GM23248 (cell line): ENCODE data around the gene UBN2. TPM values are rescaled to one million over a fixed set of nuclear protein-coding genes. Genes with fewer than 3 reads are reported as not detected.
"Not testable (repeated sequence)": the region's sequence is repeated elsewhere in the genome, so short reads cannot be mapped to it uniquely, and the experiment has no call there.

Experiments used
- DNase-seq: peaks from one replicate; pipeline ENCODE4 v3.0.0-alpha.2; 2015
- H2AFZ ChIP-seq: fragments of 200-600 bp; sonication (generic); 2 replicates; pipeline ENCODE4 v1.6.1; 2016; ENCODE audit warnings: antibody characterized with exemption
- H3F3A ChIP-seq: fragments of 200-600 bp; sonication (generic); 2 replicates; pipeline ENCODE4 v1.6.1; 2016; ENCODE audit warnings: mild to moderate bottlenecking, antibody characterized with exemption, mixed run types; ENCODE audit not compliant: insufficient read depth
- H3K27ac ChIP-seq: fragments of 200-600 bp; sonication (generic); 2 replicates; pipeline ENCODE4 v1.5.1; 2016; ENCODE audit warnings: mild to moderate bottlenecking
- H3K27me3 ChIP-seq: fragments of 200-600 bp; sonication (generic); replicated peaks from 2 replicates; pipeline ENCODE4 v1.6.1; 2016; ENCODE audit warnings: mild to moderate bottlenecking; ENCODE audit not compliant: insufficient read depth
- H3K36me3 ChIP-seq: fragments of 200-600 bp; sonication (generic); 2 replicates; pipeline ENCODE4 v1.6.1; 2016; ENCODE audit warnings: low read depth, mild to moderate bottlenecking
- H3K4me1 ChIP-seq: fragments of 200-600 bp; sonication (generic); 2 replicates; pipeline ENCODE4 v1.6.1; 2016; ENCODE audit warnings: mild to moderate bottlenecking; ENCODE audit not compliant: insufficient read depth
- H3K4me2 ChIP-seq: fragments of 200-600 bp; sonication (generic); one replicate; pipeline ENCODE4 v1.6.1; 2016; ENCODE audit warnings: mild to moderate bottlenecking; ENCODE audit not compliant: unreplicated experiment
- H3K4me3 ChIP-seq: fragments of 200-600 bp; sonication (generic); 2 replicates; pipeline ENCODE4 v1.5.1; 2016; ENCODE audit warnings: mild to moderate bottlenecking
- H3K79me2 ChIP-seq: fragments of 200-600 bp; sonication (generic); 2 replicates; pipeline ENCODE4 v1.6.1; 2016; ENCODE audit warnings: mild to moderate bottlenecking; ENCODE audit not compliant: insufficient read depth
- H3K9ac ChIP-seq: fragments of 200-600 bp; sonication (generic); 2 replicates; pipeline ENCODE4 v1.6.1; 2016; ENCODE audit warnings: mild to moderate bottlenecking
- H3K9me2 ChIP-seq: fragments of 200-600 bp; sonication (generic); 2 replicates; pipeline ENCODE4 v1.6.1; 2016; ENCODE audit warnings: mixed run types, mild to moderate bottlenecking, moderate library complexity; ENCODE audit not compliant: insufficient read depth
- H3K9me3 ChIP-seq: fragments of 200-600 bp; sonication (generic); one replicate; pipeline ENCODE4 v1.6.1; 2017; ENCODE audit warnings: low read depth
- H4K20me1 ChIP-seq: fragments of 200-600 bp; sonication (generic); 2 replicates; pipeline ENCODE4 v1.6.0; 2016; ENCODE audit not compliant: insufficient read depth
- EZH2 ChIP-seq: fragments of 200-600 bp; sonication (generic); IDR thresholded peaks from 2 replicates; pipeline ENCODE4 v1.6.1; 2018; ENCODE audit warnings: antibody characterized with exemption, mild to moderate bottlenecking; ENCODE audit not compliant: insufficient read depth, poor library complexity, severe bottlenecking
- EZH2phosphoT487 ChIP-seq: fragments of 200-600 bp; sonication (generic); IDR thresholded peaks from 2 replicates; pipeline ENCODE4 v1.6.1; 2018; ENCODE audit warnings: antibody characterized with exemption, moderate library complexity, mild to moderate bottlenecking, low read depth; ENCODE audit not compliant: insufficient read depth
- WGBS, 2 experiments: methylation state at CpG; one replicate each; pipeline ENCODE4 v1.1.6; 2015 to 2017; ENCODE audit warnings: low lambda C conversion rate in 2 of 2, low coverage in 1 of 2; ENCODE audit errors: missing lambda C conversion rate in 2 of 2; 5-methylcytosine and 5-hydroxymethylcytosine counted together
- in situ Hi-C: fragments of 300-500 bp; cut with MboI; formaldehyde crosslinking; loops from 2 replicates; pipeline ENCODE4 v1.15.0; 2020
- polyA plus RNA-seq: library from polyadenylated mRNA; unstranded; fragments of >200 nt; fragmentation: Nextera tagmentation; extraction: Ambion mirVana; gene quantifications from 2 replicates; pipeline ENCODE4 v1.2.1, GENCODE V29; 2016
- total RNA-seq: library from RNA; depleted of rRNA; stranded (reverse); fragments of >200 nt; shearing (Covaris generic); gene quantifications from 2 replicates; pipeline ENCODE4 v1.2.3, GENCODE V29; 2014

Gene UBN2
- total and polyA plus RNA-seq, 2 experiments from 2014 or later = 1.0 to 3.2 TPM

DNA sequence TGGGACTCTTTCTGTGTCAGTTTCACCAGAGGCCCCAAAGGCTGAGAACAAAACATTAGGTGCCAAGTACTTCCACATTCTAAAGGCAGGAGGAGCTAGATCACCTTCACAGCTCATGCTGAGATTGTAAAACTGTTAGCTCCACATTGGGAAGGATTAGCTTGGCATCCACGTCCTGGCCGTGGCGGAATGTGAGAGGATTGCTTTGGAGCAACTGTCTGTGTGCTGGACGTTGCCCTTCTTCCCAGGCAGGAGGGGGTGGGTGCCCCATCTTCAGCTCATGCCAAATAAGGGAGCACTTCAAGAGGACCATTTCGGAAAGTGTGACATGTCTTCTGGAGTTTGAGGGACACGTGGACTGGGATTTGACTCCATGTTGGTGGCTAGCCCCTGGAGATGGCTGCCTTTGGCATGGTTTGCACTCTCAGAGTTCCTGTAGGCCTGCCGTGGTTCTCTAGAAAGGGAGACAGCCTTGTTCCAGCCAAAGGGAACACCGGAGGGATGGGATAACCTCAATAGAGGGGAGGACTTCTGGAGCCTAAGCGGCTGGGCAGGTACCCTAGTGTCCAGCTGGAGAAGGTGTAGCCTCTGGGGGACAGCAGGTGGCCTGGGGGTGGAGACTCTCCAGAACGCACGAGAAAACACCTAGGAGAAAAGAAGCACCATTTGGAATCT lies 90.2 kb downstream of the UBN2 start:
- H3K27ac ChIP-seq = no peak overlapping the region
- DNase-seq = peak; percentile 53
- no peaks in the 10 kb centered on the region for H3K9me2 ChIP-seq
- H3F3A ChIP-seq = no peaks in the 10 kb centered on the region
- 0 out of 2 replicates have a peak overlapping the region, but pooled peaks have one; percentile 38 for H2AFZ ChIP-seq
- H3K27me3 ChIP-seq = no peaks in the 10 kb centered on the region
- no peak overlapping the region for H3K9ac ChIP-seq
- WGBS, 2 experiments = 45 to 50% methylated on average over 11 of the region's 11 CpGs
- H3K4me1 ChIP-seq = no peaks in the 10 kb centered on the region
- H3K36me3 ChIP-seq = no peaks in the 10 kb centered on the region
- H4K20me1 ChIP-seq = no peaks in the 10 kb centered on the region
- no peak for TF ChIP-seq EZH2phosphoT487
- no peak for TF ChIP-seq EZH2
- in situ Hi-C loops = no loop called here
- no peak overlapping the region for H3K4me2 ChIP-seq
- no peaks in the 10 kb centered on the region for H3K79me2 ChIP-seq
- H3K9me3 ChIP-seq = no peaks in the 10 kb centered on the region
- no peak overlapping the region for H3K4me3 ChIP-seq

- H3K9me2 ChIP-seq, DNase-seq, in situ Hi-C loops, H3K36me3 ChIP-seq, H4K20me1 ChIP-seq, H3K9me3 ChIP-seq, H3K4me1 ChIP-seq, H3K27me3 ChIP-seq, H3K4me2 ChIP-seq, H3K4me3 ChIP-seq, H3K27ac ChIP-seq, H2AFZ ChIP-seq, H3K9ac ChIP-seq, H3K79me2 ChIP-seq: not testable (repeated sequence)
- H3F3A ChIP-seq = peaks cover 12% of the 10 kb centered on the region; the same call in 1 of the 2 replicates
- 88 to 90% methylated on average over 11 of the region's 11 CpGs for WGBS, 2 experiments
These were observed 93.7 kb downstream of the UBN2 start for GRCh38 chr7:139324709-139325108.

DNA sequence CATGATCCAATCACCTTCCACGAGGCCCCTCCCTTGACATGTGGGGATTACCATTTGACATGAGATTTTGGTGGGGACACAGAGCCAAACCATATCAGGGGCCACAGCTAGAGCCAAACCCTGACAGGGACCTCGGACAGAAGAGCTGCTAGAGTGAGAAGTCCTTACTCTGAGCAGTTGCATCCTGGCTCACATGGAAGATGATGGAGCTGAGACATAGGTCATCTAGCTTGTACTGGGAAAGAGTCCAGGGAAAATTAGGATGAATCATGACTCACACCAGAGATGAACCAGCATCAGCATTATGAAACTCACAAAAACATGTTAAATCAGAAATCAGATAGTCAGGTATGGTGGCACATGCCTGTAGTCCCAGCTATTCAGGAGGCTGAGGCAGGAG lies 97.3 kb downstream of the UBN2 start:
- no peaks in the 10 kb centered on the region for H3K4me1 ChIP-seq
- no peak overlapping the region for H2AFZ ChIP-seq
- 0 out of 2 replicates have a peak overlapping the region, but pooled peaks have one; percentile 27 for H3K27ac ChIP-seq
- WGBS, 2 experiments = 50 to 52% methylated on average over 2 of the region's 2 CpGs
- no peaks in the 10 kb centered on the region for H3K79me2 ChIP-seq
- H3K9ac ChIP-seq = no peak overlapping the region
- no peak overlapping the region for H3K4me2 ChIP-seq
- in situ Hi-C loops = no loop called here
- H4K20me1 ChIP-seq = no peaks in the 10 kb centered on the region
- no peaks in the 10 kb centered on the region for H3K9me3 ChIP-seq
- no peak overlapping the region for H3K4me3 ChIP-seq
- peaks cover 12% of the 10 kb centered on the region; the same call in 1 of the 2 replicates for H3F3A ChIP-seq
- no peaks in the 10 kb centered on the region for H3K36me3 ChIP-seq
- TF ChIP-seq EZH2 = no peak
- TF ChIP-seq EZH2phosphoT487 = no peak
- DNase-seq = peak; percentile 91
- H3K27me3 ChIP-seq = no peaks in the 10 kb centered on the region
- H3K9me2 ChIP-seq = no peaks in the 10 kb centered on the region

GRCh38 chr7:139329119-139329518 lies 98.1 kb downstream of the UBN2 start:
- whole genome bisulfite sequencing, 2 experiments = 42 to 44% methylated on average over 2 of the region's 2 CpGs
- DNase-seq = no peak
- H3F3A ChIP-seq = peaks cover 12% of the 10 kb centered on the region; the same call in 1 of the 2 replicates
- no peaks in the 10 kb centered on the region for H3K27me3 ChIP-seq
- no peak overlapping the region for H3K4me2 ChIP-seq
- H3K4me3 ChIP-seq = no peak overlapping the region
- H3K36me3 ChIP-seq = no peaks in the 10 kb centered on the region
- H3K9me2 ChIP-seq = no peaks in the 10 kb centered on the region
- TF ChIP-seq EZH2 (no peak), EZH2phosphoT487 (no peak)
- H3K9ac ChIP-seq = no peak overlapping the region
- in situ Hi-C loops = no loop called here
- H3K9me3 ChIP-seq = no peaks in the 10 kb centered on the region
- H2AFZ ChIP-seq = no peak overlapping the region
- H3K27ac ChIP-seq = no peak overlapping the region
- H4K20me1 ChIP-seq = no peaks in the 10 kb centered on the region
- H3K79me2 ChIP-seq = no peaks in the 10 kb centered on the region
- no peaks in the 10 kb centered on the region for H3K4me1 ChIP-seq
